GM19438 (cell line): ENCODE measurements around the gene AKNA.
A peak's percentile ranks its signal among the peaks of the same experiment; 100 is the strongest.

Experiments
- ATAC-seq: cut with Tn5 transposase; IDR thresholded peaks from one replicate; pipeline ENCODE4 v1.9.1; 2021; ENCODE audit warnings: low read depth; ENCODE audit not compliant: unreplicated experiment

Gene AKNA

GRCh38 chr9:114387680-114388356 lies at the start of gene AKNA:
AKNA (minus strand) TSS chr9:114387982; CDS start chr9:114381333, 6,649 bp downstream.
- ATAC-seq: peak; percentile 33

GRCh38 chr9:114437401-114437893 lies 49.7 kb upstream of the AKNA start:
- ATAC-seq: no peak

GRCh38 chr9:114434878-114435311 lies 47.1 kb upstream of the AKNA start:
- ATAC-seq: no peak

GRCh38 chr9:114433720-114434255 lies 46.0 kb upstream of the AKNA start:
- ATAC-seq: no peak

- no peak for ATAC-seq
Measured at GRCh38 chr9:114433086-114433485, 45.3 kb upstream of the AKNA start.

GRCh38 chr9:114432323-114433067 lies 44.7 kb upstream of the AKNA start:
- no peak for ATAC-seq

- no peak for ATAC-seq
Measured at GRCh38 chr9:114431770-114432169, 44.0 kb upstream of the AKNA start.

GRCh38 chr9:114431003-114431402 lies 43.2 kb upstream of the AKNA start:
- no peak for ATAC-seq

GRCh38 chr9:114430457-114430856 lies 42.7 kb upstream of the AKNA start:
- ATAC-seq: no peak

GRCh38 chr9:114429488-114429887 lies 41.7 kb upstream of the AKNA start:
- ATAC-seq: no peak

- ATAC-seq: no peak
Measured at GRCh38 chr9:114428466-114428865, 40.7 kb upstream of the AKNA start.

GRCh38 chr9:114427644-114428043 lies 39.9 kb upstream of the AKNA start:
- ATAC-seq: no peak

GRCh38 chr9:114426046-114426948 lies 38.5 kb upstream of the AKNA start:
- no peak for ATAC-seq

- no peak for ATAC-seq
Measured at GRCh38 chr9:114425126-114425525, 37.3 kb upstream of the AKNA start.

- ATAC-seq: no peak
Measured at GRCh38 chr9:114424126-114424525, 36.3 kb upstream of the AKNA start.

- ATAC-seq: no peak
Measured at GRCh38 chr9:114423181-114423580, 35.4 kb upstream of the AKNA start.

GRCh38 chr9:114421147-114421546 lies 33.4 kb upstream of the AKNA start:
- no peak for ATAC-seq

GRCh38 chr9:114419796-114420195 lies 32.0 kb upstream of the AKNA start:
- ATAC-seq: no peak

- ATAC-seq: no peak
Measured at GRCh38 chr9:114418053-114418452, 30.3 kb upstream of the AKNA start.

GRCh38 chr9:114417511-114417910 lies 29.7 kb upstream of the AKNA start:
- ATAC-seq: no peak

- no peak for ATAC-seq
Measured at GRCh38 chr9:114416906-114417305, 29.1 kb upstream of the AKNA start.
